ENCODE data around the gene CFAP97. TPM values are rescaled to one million over a fixed set of nuclear protein-coding genes. Genes with fewer than 3 reads are reported as not detected.
"Not testable (repeated sequence)": the region's sequence is repeated elsewhere in the genome, so short reads cannot be mapped to it uniquely, and the experiment has no call there.

The CFAP97 gene
- total and polyA plus RNA-seq, 2 donors from 2014 or later: 8.0 to 39.4 TPM

GRCh38 chr4:185243879-185244278 lies 40.1 kb upstream of the CFAP97 start:
- no peak overlapping the region for H3K4me3 ChIP-seq (ENCODE audit: low read length in 3 of 3)
- no peak overlapping the region for H3K27ac ChIP-seq (ENCODE audit: low read depth in 2 of 2, low read length in 2 of 2)
- intact Hi-C loops (cut with DNase I): no loop called here
- no peak overlapping the region for H3K9ac ChIP-seq (ENCODE audit: low read length in 3 of 3)
- DNase-seq (no peak), FAIRE-seq (no peak)
- no peaks in the 10 kb centered on the region for H3K9me3 ChIP-seq (ENCODE audit: control insufficient read depth in 2 of 3, insufficient read depth in 1 of 3, low read length in 3 of 3)
- no peak for TF ChIP-seq CTCF (IDR thresholded peaks at IDR 0.05; ENCODE audit: borderline replicate concordance, extremely low read depth, insufficient read depth)
- H3K27me3 ChIP-seq (ENCODE audit: control insufficient read depth, insufficient read depth, low read length): no peaks in the 10 kb centered on the region
- no peaks in the 10 kb centered on the region for H3K36me3 ChIP-seq (ENCODE audit: control insufficient read depth in 2 of 3, insufficient read depth in 3 of 3, low read length in 3 of 3)
- no peaks in the 10 kb centered on the region for H3K4me1 ChIP-seq (ENCODE audit: control insufficient read depth in 2 of 3, insufficient read depth in 2 of 3, low read depth in 1 of 3, low read length in 3 of 3)

DNA sequence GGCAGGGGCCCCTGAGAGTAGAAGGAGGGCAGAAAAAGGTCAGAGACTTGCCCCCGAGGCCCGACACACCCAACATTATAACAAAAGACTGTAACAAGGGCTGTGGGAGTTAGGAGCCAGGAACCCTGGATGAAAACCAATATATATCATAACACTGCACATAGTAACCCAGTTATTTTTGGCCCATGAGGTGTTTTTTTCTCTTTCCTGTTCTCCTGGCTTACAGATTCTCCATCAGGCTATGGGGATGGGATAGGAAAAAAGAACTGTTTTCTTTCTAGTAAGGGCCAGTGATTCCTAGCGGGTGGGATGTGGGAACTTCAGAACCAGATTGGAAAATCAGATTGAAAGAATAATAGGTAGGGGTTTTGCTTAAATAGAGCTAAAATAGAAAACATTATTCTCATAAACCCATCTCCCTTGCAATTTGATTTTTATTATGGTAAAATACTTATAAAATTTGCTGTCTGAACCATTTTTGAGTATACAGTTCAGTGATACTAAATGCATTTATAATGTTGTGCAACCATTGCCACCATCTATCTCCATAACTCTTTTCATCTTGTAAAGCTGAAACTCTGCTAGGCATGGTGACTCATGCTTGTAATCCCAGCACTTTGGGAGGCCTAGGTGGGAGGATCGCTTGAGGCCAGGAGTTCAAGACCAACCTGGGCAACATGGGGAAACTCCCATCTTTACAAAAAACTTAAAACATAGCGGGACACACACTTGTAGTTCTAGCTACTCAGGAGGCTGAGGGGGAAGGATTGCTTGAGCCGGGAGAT lies 39.1 kb upstream of the CFAP97 start:
- peaks cover 0 to 4% (median 0%) of the 10 kb centered on the region in 3 donors for H3K9me3 ChIP-seq (ENCODE audit: control insufficient read depth in 2 of 3, insufficient read depth in 1 of 3, low read length in 3 of 3)
- H3K27me3 ChIP-seq (ENCODE audit: control insufficient read depth, insufficient read depth, low read length): no peaks in the 10 kb centered on the region
- no peak for TF ChIP-seq CTCF (IDR thresholded peaks at IDR 0.05; ENCODE audit: borderline replicate concordance, extremely low read depth, insufficient read depth)
- H3K4me3 ChIP-seq (ENCODE audit: low read length in 3 of 3): no peak overlapping the region
- H3K36me3 ChIP-seq (ENCODE audit: control insufficient read depth in 2 of 3, insufficient read depth in 3 of 3, low read length in 3 of 3): no peaks in the 10 kb centered on the region
- no peak for FAIRE-seq
- H3K4me1 ChIP-seq (ENCODE audit: control insufficient read depth in 2 of 3, insufficient read depth in 2 of 3, low read depth in 1 of 3, low read length in 3 of 3): no peaks in the 10 kb centered on the region
- intact Hi-C loops (cut with DNase I): no loop called here
- H3K9ac ChIP-seq (ENCODE audit: low read length in 3 of 3): no peak overlapping the region
- H3K27ac ChIP-seq (ENCODE audit: low read depth in 2 of 2, low read length in 2 of 2): no peak overlapping the region
- no peak for DNase-seq

DNA sequence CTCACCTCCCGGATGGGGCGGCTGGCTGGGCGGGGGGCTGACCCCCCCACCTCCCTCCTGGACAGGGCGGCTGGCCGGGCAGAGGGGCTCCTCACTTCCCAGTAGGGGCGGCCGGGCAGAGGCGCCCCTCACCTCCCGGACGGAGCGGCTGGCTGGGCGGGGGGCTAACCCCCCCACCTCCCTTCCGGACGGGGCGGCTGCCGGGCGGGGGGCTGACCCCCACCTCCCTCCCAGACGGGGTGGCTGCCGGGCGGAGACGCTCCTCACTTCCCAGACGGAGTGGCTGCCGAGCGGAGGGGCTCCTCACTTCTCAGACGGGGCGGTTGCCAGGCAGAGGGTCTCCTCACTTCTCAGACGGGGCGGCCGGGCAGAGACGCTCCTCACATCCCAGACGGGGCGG lies 36.7 kb upstream of the CFAP97 start:
- H3K36me3 ChIP-seq (ENCODE audit: control insufficient read depth in 2 of 3, insufficient read depth in 3 of 3, low read length in 3 of 3); H3K9me3 ChIP-seq (ENCODE audit: control insufficient read depth in 2 of 3, insufficient read depth in 1 of 3, low read length in 3 of 3); H3K27ac ChIP-seq (ENCODE audit: low read depth in 2 of 2, low read length in 2 of 2); FAIRE-seq; intact Hi-C loops (cut with DNase I); H3K4me3 ChIP-seq (ENCODE audit: low read length in 3 of 3); H3K27me3 ChIP-seq (ENCODE audit: control insufficient read depth, insufficient read depth, low read length); DNase-seq; H3K4me1 ChIP-seq (ENCODE audit: control insufficient read depth in 2 of 3, insufficient read depth in 2 of 3, low read depth in 1 of 3, low read length in 3 of 3); H3K9ac ChIP-seq (ENCODE audit: low read length in 3 of 3): not testable (repeated sequence)

- Histone ChIP-seq H3K4me3 (ENCODE audit: low read length in 3 of 3) (no peak overlapping the region), H3K27ac (ENCODE audit: low read depth in 2 of 2, low read length in 2 of 2) (no peak overlapping the region), H3K4me1 (ENCODE audit: control insufficient read depth in 2 of 3, insufficient read depth in 2 of 3, low read depth in 1 of 3, low read length in 3 of 3) (no peaks in the 10 kb centered on the region), H3K27me3 (ENCODE audit: control insufficient read depth, insufficient read depth, low read length) (no peaks in the 10 kb centered on the region), H3K9ac (ENCODE audit: low read length in 3 of 3) (no peak overlapping the region), H3K36me3 (ENCODE audit: control insufficient read depth in 2 of 3, insufficient read depth in 3 of 3, low read length in 3 of 3) (no peaks in the 10 kb centered on the region), H3K9me3 (ENCODE audit: control insufficient read depth in 2 of 3, insufficient read depth in 1 of 3, low read length in 3 of 3) (peaks cover 0 to 4% (median 0%) of the 10 kb centered on the region in 3 donors)
- TF ChIP-seq CTCF (IDR thresholded peaks at IDR 0.05; ENCODE audit: borderline replicate concordance, extremely low read depth, insufficient read depth): no peak
- DNase-seq: no peak
- intact Hi-C loops (cut with DNase I): no loop called here
- FAIRE-seq: no peak
These were observed 35.0 kb upstream of the CFAP97 start for GRCh38 chr4:185238750-185239149.

Measured in kidney (tissue), 14 donors.